Measurements from ENCODE around the gene STAT1.

DNA sequence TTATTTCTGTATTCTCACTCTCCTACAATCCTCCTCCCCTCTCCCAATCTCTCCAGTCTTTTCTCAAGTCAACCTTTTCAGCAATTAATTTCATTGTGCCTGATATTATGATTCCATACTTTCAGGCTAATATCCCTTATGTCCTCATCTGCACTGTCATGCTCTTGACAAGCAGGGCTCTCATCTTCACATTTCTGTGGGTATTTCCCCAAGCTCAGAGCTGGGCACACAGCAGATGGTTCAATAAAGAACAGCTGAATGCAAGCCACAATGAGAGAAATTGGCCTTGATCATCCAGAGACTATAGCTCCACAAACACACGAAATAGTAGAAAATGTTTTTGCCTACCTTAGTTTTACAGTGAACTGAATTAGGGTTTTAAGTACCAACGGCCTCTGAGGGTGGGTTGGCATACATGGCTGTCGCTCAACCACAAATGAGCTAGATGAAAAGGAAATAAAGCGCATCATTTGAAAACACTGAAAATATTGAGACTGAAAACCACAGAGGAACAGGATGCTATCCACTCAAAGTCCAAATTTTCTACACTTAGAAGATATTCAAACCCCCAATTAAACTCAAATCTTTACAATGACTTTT lies 47.5 kb upstream of the STAT1 start:
- TF ChIP-seq POLR2A (IDR thresholded peaks at IDR 0.05; ENCODE audit: borderline replicate concordance, extremely low read depth, insufficient read depth, insufficient read length) (no peak), ZNF274 (IDR thresholded peaks at IDR 0.05; ENCODE audit: low read depth, low read length) (no peak), EZH2 (IDR thresholded peaks at IDR 0.05) (no peak), EZH2phosphoT487 (IDR thresholded peaks at IDR 0.05; ENCODE audit: borderline replicate concordance) (no peak), SP1 (IDR thresholded peaks at IDR 0.05; ENCODE audit: low read depth) (no peak), SRF (IDR thresholded peaks at IDR 0.05; ENCODE audit: low read depth) (no peak), POLR2AphosphoS5 (IDR thresholded peaks at IDR 0.05; ENCODE audit: low read depth, low read length) (no peak), ZFX (IDR thresholded peaks at IDR 0.05) (no peak), EGR1 (IDR thresholded peaks at IDR 0.05; ENCODE audit: low read depth) (no peak)
- TF ChIP-seq, protein P1, sequence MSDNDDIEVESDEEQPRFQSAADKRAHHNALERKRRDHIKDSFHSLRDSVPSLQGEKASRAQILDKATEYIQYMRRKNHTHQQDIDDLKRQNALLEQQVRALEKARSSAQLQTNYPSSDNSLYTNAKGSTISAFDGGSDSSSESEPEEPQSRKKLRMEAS (IDR thresholded peaks at IDR 0.05): no peak
- TF ChIP-seq, protein P2, sequence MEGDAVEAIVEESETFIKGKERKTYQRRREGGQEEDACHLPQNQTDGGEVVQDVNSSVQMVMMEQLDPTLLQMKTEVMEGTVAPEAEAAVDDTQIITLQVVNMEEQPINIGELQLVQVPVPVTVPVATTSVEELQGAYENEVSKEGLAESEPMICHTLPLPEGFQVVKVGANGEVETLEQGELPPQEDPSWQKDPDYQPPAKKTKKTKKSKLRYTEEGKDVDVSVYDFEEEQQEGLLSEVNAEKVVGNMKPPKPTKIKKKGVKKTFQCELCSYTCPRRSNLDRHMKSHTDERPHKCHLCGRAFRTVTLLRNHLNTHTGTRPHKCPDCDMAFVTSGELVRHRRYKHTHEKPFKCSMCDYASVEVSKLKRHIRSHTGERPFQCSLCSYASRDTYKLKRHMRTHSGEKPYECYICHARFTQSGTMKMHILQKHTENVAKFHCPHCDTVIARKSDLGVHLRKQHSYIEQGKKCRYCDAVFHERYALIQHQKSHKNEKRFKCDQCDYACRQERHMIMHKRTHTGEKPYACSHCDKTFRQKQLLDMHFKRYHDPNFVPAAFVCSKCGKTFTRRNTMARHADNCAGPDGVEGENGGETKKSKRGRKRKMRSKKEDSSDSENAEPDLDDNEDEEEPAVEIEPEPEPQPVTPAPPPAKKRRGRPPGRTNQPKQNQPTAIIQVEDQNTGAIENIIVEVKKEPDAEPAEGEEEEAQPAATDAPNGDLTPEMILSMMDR (IDR thresholded peaks at IDR 0.05 in 2 of 3, conservative IDR thresholded peaks at IDR 0.05 in 1 of 3; ENCODE audit: borderline replicate concordance in 1 of 3, insufficient read depth in 1 of 3, low read depth in 2 of 3, low read length in 2 of 3): no peak
- TF ChIP-seq, protein P3, sequence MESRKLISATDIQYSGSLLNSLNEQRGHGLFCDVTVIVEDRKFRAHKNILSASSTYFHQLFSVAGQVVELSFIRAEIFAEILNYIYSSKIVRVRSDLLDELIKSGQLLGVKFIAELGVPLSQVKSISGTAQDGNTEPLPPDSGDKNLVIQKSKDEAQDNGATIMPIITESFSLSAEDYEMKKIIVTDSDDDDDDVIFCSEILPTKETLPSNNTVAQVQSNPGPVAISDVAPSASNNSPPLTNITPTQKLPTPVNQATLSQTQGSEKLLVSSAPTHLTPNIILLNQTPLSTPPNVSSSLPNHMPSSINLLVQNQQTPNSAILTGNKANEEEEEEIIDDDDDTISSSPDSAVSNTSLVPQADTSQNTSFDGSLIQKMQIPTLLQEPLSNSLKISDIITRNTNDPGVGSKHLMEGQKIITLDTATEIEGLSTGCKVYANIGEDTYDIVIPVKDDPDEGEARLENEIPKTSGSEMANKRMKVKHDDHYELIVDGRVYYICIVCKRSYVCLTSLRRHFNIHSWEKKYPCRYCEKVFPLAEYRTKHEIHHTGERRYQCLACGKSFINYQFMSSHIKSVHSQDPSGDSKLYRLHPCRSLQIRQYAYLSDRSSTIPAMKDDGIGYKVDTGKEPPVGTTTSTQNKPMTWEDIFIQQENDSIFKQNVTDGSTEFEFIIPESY (IDR thresholded peaks at IDR 0.05; ENCODE audit: extremely low read depth, insufficient replicate concordance, low read length): no peak
- TF ChIP-seq, protein P4, sequence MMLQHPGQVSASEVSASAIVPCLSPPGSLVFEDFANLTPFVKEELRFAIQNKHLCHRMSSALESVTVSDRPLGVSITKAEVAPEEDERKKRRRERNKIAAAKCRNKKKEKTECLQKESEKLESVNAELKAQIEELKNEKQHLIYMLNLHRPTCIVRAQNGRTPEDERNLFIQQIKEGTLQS (IDR thresholded peaks at IDR 0.05): no peak

Measured in HCT116 (cell line).